ENCODE results near the gene CD4.

The CD4 gene

GRCh38 chr12:6753772-6754356, 35.5 kb upstream of the CD4 start:
- Mint-ChIP-seq H3K27ac (peak overlapping the region; percentile 99), H3K27me3 (ENCODE audit: low read depth) (no peaks in the 10 kb centered on the region), H3K36me3 (ENCODE audit: low read depth) (peaks cover 33% of the 10 kb centered on the region), H3K4me1 (peaks cover 41% of the 10 kb centered on the region), H3K9me3 (no peaks in the 10 kb centered on the region), H3K4me3 (peak overlapping the region; percentile 96 to 99 (median 98))
- peak in 2 of 3 experiments; percentile 96 to 98 for TF ChIP-seq CTCF (IDR thresholded peaks at IDR 0.05; ENCODE audit: unreplicated experiment in 3 of 3)

GRCh38 chr12:6754411-6754810, 34.9 kb upstream of the CD4 start:
- H3K36me3 Mint-ChIP-seq (ENCODE audit: low read depth) = peaks cover 28% of the 10 kb centered on the region
- H3K4me3 Mint-ChIP-seq = peak overlapping the region; percentile 58 to 98 (median 96)
- no peaks in the 10 kb centered on the region for H3K27me3 Mint-ChIP-seq (ENCODE audit: low read depth)
- H3K27ac Mint-ChIP-seq = peak overlapping the region; percentile 99
- peaks cover 44% of the 10 kb centered on the region for H3K4me1 Mint-ChIP-seq
- no peaks in the 10 kb centered on the region for H3K9me3 Mint-ChIP-seq
- TF ChIP-seq CTCF (IDR thresholded peaks at IDR 0.05; ENCODE audit: unreplicated experiment in 3 of 3) = no peak

GRCh38 chr12:6757028-6757690, 32.2 kb upstream of the CD4 start:
- Mint-ChIP-seq H3K27ac (peak overlapping the region; percentile 34 to 65 (median 60)), H3K4me3 (peak overlapping the region in 1 of 3 experiments; percentile 1), H3K27me3 (ENCODE audit: low read depth) (no peaks in the 10 kb centered on the region), H3K36me3 (ENCODE audit: low read depth) (peaks cover 4% of the 10 kb centered on the region), H3K9me3 (no peaks in the 10 kb centered on the region), H3K4me1 (peaks cover 55% of the 10 kb centered on the region)
- TF ChIP-seq CTCF (IDR thresholded peaks at IDR 0.05; ENCODE audit: unreplicated experiment in 3 of 3) = no peak

GRCh38 chr12:6758506-6759095, 30.7 kb upstream of the CD4 start:
- peaks cover 58% of the 10 kb centered on the region for H3K4me1 Mint-ChIP-seq
- H3K27ac Mint-ChIP-seq = peak overlapping the region; percentile 36 to 80 (median 79)
- no peaks in the 10 kb centered on the region for H3K27me3 Mint-ChIP-seq (ENCODE audit: low read depth)
- H3K9me3 Mint-ChIP-seq = no peaks in the 10 kb centered on the region
- H3K4me3 Mint-ChIP-seq = no peak overlapping the region
- no peak for TF ChIP-seq CTCF (IDR thresholded peaks at IDR 0.05; ENCODE audit: unreplicated experiment in 3 of 3)
- H3K36me3 Mint-ChIP-seq (ENCODE audit: low read depth) = no peaks in the 10 kb centered on the region

- Mint-ChIP-seq H3K27me3 (ENCODE audit: low read depth) (no peaks in the 10 kb centered on the region), H3K4me1 (peaks cover 58% of the 10 kb centered on the region), H3K36me3 (ENCODE audit: low read depth) (no peaks in the 10 kb centered on the region), H3K9me3 (no peaks in the 10 kb centered on the region), H3K27ac (peak overlapping the region; percentile 72 to 86 (median 79)), H3K4me3 (no peak overlapping the region)
- no peak for TF ChIP-seq CTCF (IDR thresholded peaks at IDR 0.05; ENCODE audit: unreplicated experiment in 3 of 3)
Measured at GRCh38 chr12:6759741-6760140, 29.6 kb upstream of the CD4 start.
